CD4-positive, alpha-beta memory T cell (primary cell): ENCODE results near the gene SFPQ. TPM values are rescaled to one million over a fixed set of nuclear protein-coding genes. Genes with fewer than 3 reads are reported as not detected.
A peak's percentile ranks its signal among the peaks of the same experiment; 100 is the strongest.

Experiments
- CTCF ChIA-PET: fragments of 350-600 bp; sonication (Branson Sonifier 250); formaldehyde crosslinking; loops from one replicate; lab custom pipeline; 2021; ENCODE audit warnings: inconsistent platforms; ENCODE audit not compliant: partially characterized antibody; lab: Charles Lee
- POLR2A ChIA-PET: fragments of 350-600 bp; sonication (Branson Sonifier 250); formaldehyde crosslinking; loops from one replicate; lab custom pipeline; 2021; ENCODE audit not compliant: partially characterized antibody; lab: Charles Lee
- DNase-seq, 5 donors: peaks; one replicate each; pipeline versions ENCODE4 v3.0.0 to v3.0.0-alpha.2; 2020 to 2022; ENCODE audit warnings: mixed read lengths in 1 of 5
- H3K27ac ChIP-seq: one replicate; pipeline ENCODE4 v1.7.0; 2013; ENCODE audit warnings: low read depth, low read length
- H3K27me3 ChIP-seq: 2 replicates; pipeline ENCODE4 v1.7.0; 2013; ENCODE audit warnings: mild to moderate bottlenecking, low read length, moderate library complexity; ENCODE audit not compliant: insufficient read depth
- H3K36me3 ChIP-seq: 2 replicates; pipeline ENCODE4 v1.7.0; 2013; ENCODE audit warnings: mild to moderate bottlenecking, low read length, moderate library complexity; ENCODE audit not compliant: insufficient read depth
- H3K4me1 ChIP-seq: 2 replicates; pipeline ENCODE4 v1.7.0; 2013; ENCODE audit warnings: mild to moderate bottlenecking, low read length, moderate library complexity; ENCODE audit not compliant: insufficient read depth
- H3K4me3 ChIP-seq, 2 donors: one replicate each; pipeline ENCODE4 v1.7.0; 2013; ENCODE audit warnings: low read length in 2 of 2, mild to moderate bottlenecking in 1 of 2
- H3K9me3 ChIP-seq, 2 donors: one replicate each; pipeline ENCODE4 v1.7.0; 2013; ENCODE audit warnings: low read length in 2 of 2, control low read depth in 1 of 2; ENCODE audit not compliant: control insufficient read depth in 1 of 2
- H3K27ac Mint-ChIP-seq, 7 donors: one replicate each; pipeline ENCODE4 v1.8.0; 2020 to 2021; ENCODE audit warnings: mixed read lengths in 7 of 7, mild to moderate bottlenecking in 6 of 7, inconsistent platforms in 3 of 7, moderate library complexity in 3 of 7
- H3K27me3 Mint-ChIP-seq, 2 donors: one replicate each; pipeline ENCODE4 v1.8.0; 2020 to 2021; ENCODE audit warnings: mixed read lengths in 2 of 2
- H3K36me3 Mint-ChIP-seq, 2 donors: one replicate each; pipeline ENCODE4 v1.8.0; 2020 to 2021; ENCODE audit warnings: mixed read lengths in 2 of 2, inconsistent platforms in 1 of 2, mild to moderate bottlenecking in 1 of 2
- H3K4me1 Mint-ChIP-seq, 4 donors: one replicate each; pipeline ENCODE4 v1.8.0; 2020 to 2021; ENCODE audit warnings: mixed read lengths in 4 of 4, mild to moderate bottlenecking in 1 of 4
- H3K4me3 Mint-ChIP-seq, 8 donors: one replicate each; pipeline ENCODE4 v1.8.0; 2020 to 2021; ENCODE audit warnings: mixed read lengths in 8 of 8, mild to moderate bottlenecking in 7 of 8, moderate library complexity in 6 of 8, inconsistent platforms in 3 of 8
- H3K9me3 Mint-ChIP-seq, 8 donors: one replicate each; pipeline ENCODE4 v1.8.0; 2020 to 2021; ENCODE audit warnings: mixed read lengths in 8 of 8, mild to moderate bottlenecking in 5 of 8, inconsistent platforms in 3 of 8, moderate library complexity in 1 of 8
- intact Hi-C: fragments of 100-400 bp; cut with micrococcal nuclease; formaldehyde crosslinking; loops from one replicate; pipeline ENCODE4 v1.15.1; 2023
- polyA plus RNA-seq, 2 donors: library from polyadenylated mRNA; unstranded; fragments of 300-500 nt; fragmentation: Illumina TruSeq; gene quantifications; one replicate each; pipeline ENCODE4 v1.2.3, GENCODE V29; 2021
- total RNA-seq, 2 experiments: library from RNA; stranded (reverse); gene quantifications; one replicate each; pipeline ENCODE4 v1.2.3, GENCODE V29; 2021

SFPQ gene
- total and polyA plus RNA-seq, 4 experiments from 2014 or later: 63.3 to 334 (median 238) TPM

GRCh38 chr1:35202048-35202719 lies 9.2 kb upstream of the SFPQ start:
- H3K27me3 ChIP-seq: no peaks in the 10 kb centered on the region
- ChIA-PET CTCF (interaction anchor here (0.5 to 3.8 kb wide), 34 partner anchors 9 to 1204 kb away, joined by 3 to 54 read pairs (median 3); partner anchors contain the start of gene SFPQ), POLR2A (interaction anchor here (1.1 to 1.6 kb wide), 3 partner anchors 9 to 96 kb away, joined by 4 to 8 read pairs (median 5); partner anchors contain the start of gene SFPQ)
- H3K4me1 ChIP-seq: peaks cover 4% of the 10 kb centered on the region
- peak overlapping the region in 1 of 8 donors; percentile 39 for H3K4me3 Mint-ChIP-seq
- peak; percentile 67 to 76 (median 72) for DNase-seq
- intact Hi-C loops: loop anchor here (1.0 to 5.0 kb wide), 4 partner anchors 9 to 573 kb away; partner anchors contain the start of gene SFPQ
- no peak overlapping the region for H3K4me3 ChIP-seq
- no peaks in the 10 kb centered on the region for H3K36me3 ChIP-seq
- peak overlapping the region in 2 of 7 donors; percentile 14 to 64 for H3K27ac Mint-ChIP-seq
- peaks cover 5 to 9% (median 7%) of the 10 kb centered on the region in 4 donors for H3K4me1 Mint-ChIP-seq
- no peaks in the 10 kb centered on the region for H3K36me3 Mint-ChIP-seq
- H3K27ac ChIP-seq: no peak overlapping the region
- peaks cover 0 to 1% (median 0%) of the 10 kb centered on the region in 8 donors for H3K9me3 Mint-ChIP-seq
- no peaks in the 10 kb centered on the region for H3K9me3 ChIP-seq
- peaks cover 0 to 3% of the 10 kb centered on the region in 2 donors for H3K27me3 Mint-ChIP-seq

- Histone ChIP-seq H3K9me3 (no peaks in the 10 kb centered on the region), H3K4me1 (peaks cover 4% of the 10 kb centered on the region), H3K27me3 (no peaks in the 10 kb centered on the region), H3K36me3 (no peaks in the 10 kb centered on the region), H3K27ac (no peak overlapping the region), H3K4me3 (no peak overlapping the region)
- DNase-seq: no peak
- ChIA-PET CTCF (interaction anchor here (0.5 to 3.8 kb wide), 27 partner anchors 9 to 1204 kb away, joined by 3 to 54 read pairs (median 3); partner anchors contain the start of gene SFPQ), POLR2A (interaction anchor here (1.1 to 1.6 kb wide), 3 partner anchors 9 to 97 kb away, joined by 4 to 8 read pairs (median 5); partner anchors contain the start of gene SFPQ)
- Mint-ChIP-seq H3K36me3 (no peaks in the 10 kb centered on the region), H3K9me3 (peaks cover 0 to 1% (median 0%) of the 10 kb centered on the region in 8 donors), H3K4me3 (no peak overlapping the region), H3K27me3 (peaks cover 0 to 3% of the 10 kb centered on the region in 2 donors), H3K27ac (peak overlapping the region in 2 of 7 donors; percentile 14 to 64), H3K4me1 (peaks cover 6 to 9% (median 7%) of the 10 kb centered on the region in 4 donors)
- intact Hi-C loops: loop anchor here (1.0 to 5.0 kb wide), 4 partner anchors 8 to 573 kb away; partner anchors contain the start of gene SFPQ
Measured at GRCh38 chr1:35201631-35202030, 8.7 kb upstream of the SFPQ start.

GRCh38 chr1:35192056-35192852 lies 691 bp downstream of the SFPQ start:
- no peaks in the 10 kb centered on the region for H3K27me3 Mint-ChIP-seq
- Histone ChIP-seq H3K27ac (peak overlapping the region; percentile 91), H3K27me3 (no peaks in the 10 kb centered on the region), H3K4me3 (peak overlapping the region; percentile 61 to 86), H3K36me3 (peaks cover 42% of the 10 kb centered on the region), H3K9me3 (no peaks in the 10 kb centered on the region), H3K4me1 (peaks cover 48% of the 10 kb centered on the region)
- CTCF ChIA-PET: interaction anchor here (1.0 kb wide), 1 partner anchor 10 kb away, joined by 5 read pairs; no protein-coding TSS in a partner anchor
- POLR2A ChIA-PET: interaction anchor here (0.5 to 1.7 kb wide), 14 partner anchors 10 to 333 kb away, joined by 3 to 11 read pairs (median 4); partner anchors contain the start of genes SMIM12, TMEM35B, ZMYM4 and ZMYM6
- H3K36me3 Mint-ChIP-seq: peaks cover 47 to 50% of the 10 kb centered on the region in 2 donors
- peak; percentile 88 to 92 (median 90) for DNase-seq
- peak overlapping the region; percentile 96 to 98 (median 97) for H3K4me3 Mint-ChIP-seq
- intact Hi-C loops: loop anchor here (5.0 to 10.0 kb wide), 7 partner anchors 95 to 743 kb away; partner anchors contain the start of genes AGO3, C1orf216, KIAA0319L and NCDN
- peaks cover 0 to 3% (median 0%) of the 10 kb centered on the region in 8 donors for H3K9me3 Mint-ChIP-seq
- H3K27ac Mint-ChIP-seq: peak overlapping the region; percentile 96 to 100 (median 99)
- H3K4me1 Mint-ChIP-seq: peaks cover 38 to 65% (median 48%) of the 10 kb centered on the region in 4 donors

- Histone ChIP-seq H3K27ac (peak overlapping the region; percentile 91), H3K27me3 (no peaks in the 10 kb centered on the region), H3K36me3 (peaks cover 49% of the 10 kb centered on the region), H3K9me3 (no peaks in the 10 kb centered on the region), H3K4me3 (peak overlapping the region; percentile 61 to 86), H3K4me1 (peaks cover 55% of the 10 kb centered on the region)
- Mint-ChIP-seq H3K27ac (peak overlapping the region; percentile 89 to 96 (median 95)), H3K4me3 (peak overlapping the region; percentile 90 to 98 (median 96)), H3K4me1 (peaks cover 42 to 72% (median 53%) of the 10 kb centered on the region in 4 donors), H3K9me3 (peaks cover 0 to 3% (median 0%) of the 10 kb centered on the region in 8 donors), H3K27me3 (no peaks in the 10 kb centered on the region), H3K36me3 (peaks cover 51 to 57% of the 10 kb centered on the region in 2 donors)
- ChIA-PET CTCF (interaction anchor here (0.7 kb wide), 1 partner anchor 11 kb away, joined by 3 read pairs; no protein-coding TSS in a partner anchor), POLR2A (interaction anchor here (0.9 to 1.9 kb wide), 4 partner anchors 11 to 206 kb away, joined by 3 to 8 read pairs (median 6); partner anchors contain the start of gene TMEM35B)
- no peak for DNase-seq
- intact Hi-C loops: loop anchor here (5.0 to 10.0 kb wide), 7 partner anchors 96 to 743 kb away; partner anchors contain the start of genes AGO3, C1orf216, KIAA0319L and NCDN
Measured at GRCh38 chr1:35191429-35192055, 1.4 kb downstream of the SFPQ start.

- intact Hi-C loops: loop anchor here (5.0 to 10.0 kb wide), 7 partner anchors 97 to 744 kb away; partner anchors contain the start of genes AGO3, C1orf216, KIAA0319L and NCDN
- H3K4me1 ChIP-seq: peaks cover 62% of the 10 kb centered on the region
- Mint-ChIP-seq H3K27me3 (no peaks in the 10 kb centered on the region), H3K4me3 (peak overlapping the region; percentile 90 to 98 (median 96)), H3K4me1 (peaks cover 46 to 79% (median 59%) of the 10 kb centered on the region in 4 donors), H3K27ac (peak overlapping the region; percentile 89 to 96 (median 95)), H3K9me3 (peaks cover 0 to 4% (median 0%) of the 10 kb centered on the region in 8 donors), H3K36me3 (peaks cover 58 to 65% of the 10 kb centered on the region in 2 donors)
- peak overlapping the region; percentile 61 to 86 for H3K4me3 ChIP-seq
- no peaks in the 10 kb centered on the region for H3K9me3 ChIP-seq
- ChIA-PET POLR2A (interaction anchor here (0.9 to 1.9 kb wide), 5 partner anchors 11 to 205 kb away, joined by 3 to 8 read pairs (median 4); partner anchors contain the start of gene TMEM35B), CTCF (interaction anchor here (0.6 to 1.5 kb wide), 3 partner anchors 8 to 205 kb away, joined by 3 to 4 read pairs (median 3); no protein-coding TSS in a partner anchor)
- no peaks in the 10 kb centered on the region for H3K27me3 ChIP-seq
- no peak for DNase-seq
- H3K36me3 ChIP-seq: peaks cover 57% of the 10 kb centered on the region
- peak overlapping the region; percentile 91 for H3K27ac ChIP-seq
Measured at GRCh38 chr1:35190784-35191183, 2.2 kb downstream of the SFPQ start.
